ENCODE data around the gene SCUBE1.
"Not testable (repeated sequence)": the region's sequence is repeated elsewhere in the genome, so short reads cannot be mapped to it uniquely, and the experiment has no call there.

The SCUBE1 gene

DNA sequence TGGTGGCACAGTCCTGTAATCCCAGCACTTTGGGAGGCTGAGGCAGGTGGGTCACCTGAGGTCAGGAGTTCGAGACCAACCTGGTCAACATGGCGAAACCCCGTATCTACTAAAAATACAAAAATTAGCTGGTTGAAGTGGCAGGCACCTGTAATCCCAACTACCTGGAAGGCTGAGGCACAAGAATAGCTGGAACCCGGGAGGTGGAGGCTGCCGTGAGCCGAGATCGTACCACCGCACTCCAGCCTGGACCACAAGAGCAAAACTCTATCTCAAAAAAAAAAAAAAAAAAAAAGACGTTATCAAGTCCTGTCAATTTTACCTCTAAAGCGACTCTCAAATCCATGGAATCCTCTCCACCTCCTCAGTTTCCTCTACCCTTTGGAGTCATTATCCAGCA, 12.5 kb upstream of the SCUBE1 start:
- DNase-seq: not testable (repeated sequence)

DNA sequence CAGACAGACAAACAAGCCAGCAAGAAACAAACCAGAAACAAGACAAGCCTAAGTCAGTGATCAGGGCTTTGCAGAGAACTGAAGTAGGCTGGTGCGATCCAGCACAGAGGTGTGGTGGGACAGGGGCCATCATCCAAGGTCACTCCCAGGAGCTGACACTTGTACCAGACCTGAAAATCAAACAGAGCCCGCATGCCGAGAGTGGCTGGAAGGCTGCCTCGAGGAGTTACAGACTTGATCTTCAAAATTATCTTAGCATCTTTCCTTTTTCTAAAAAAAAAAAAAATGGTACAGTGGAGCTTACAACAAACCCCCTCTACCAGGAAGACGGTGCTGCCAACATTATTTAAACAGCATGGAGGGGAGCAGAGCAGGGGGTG, 8.8 kb upstream of the SCUBE1 start:
- DNase-seq: no peak

DNA sequence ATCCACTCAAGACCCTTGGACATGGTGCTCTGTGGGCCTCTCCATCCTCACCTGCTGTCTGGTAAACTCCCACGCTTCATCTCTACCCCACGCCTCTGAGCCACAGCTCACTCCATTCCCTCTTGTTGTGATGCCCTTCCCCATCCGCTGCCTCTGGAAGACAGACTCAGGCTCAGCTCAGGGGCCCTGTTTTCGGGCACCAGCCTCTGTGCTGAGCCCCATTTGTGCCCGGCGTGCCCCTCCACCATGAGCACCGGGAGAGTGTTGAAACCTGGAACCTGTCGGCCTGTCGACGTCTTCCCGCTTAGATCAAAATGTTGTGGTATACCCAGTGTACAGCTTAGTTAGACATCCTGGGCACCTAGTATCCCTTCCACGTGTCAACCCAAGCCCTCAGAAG, 6.5 kb upstream of the SCUBE1 start:
- no peak for DNase-seq

DNA sequence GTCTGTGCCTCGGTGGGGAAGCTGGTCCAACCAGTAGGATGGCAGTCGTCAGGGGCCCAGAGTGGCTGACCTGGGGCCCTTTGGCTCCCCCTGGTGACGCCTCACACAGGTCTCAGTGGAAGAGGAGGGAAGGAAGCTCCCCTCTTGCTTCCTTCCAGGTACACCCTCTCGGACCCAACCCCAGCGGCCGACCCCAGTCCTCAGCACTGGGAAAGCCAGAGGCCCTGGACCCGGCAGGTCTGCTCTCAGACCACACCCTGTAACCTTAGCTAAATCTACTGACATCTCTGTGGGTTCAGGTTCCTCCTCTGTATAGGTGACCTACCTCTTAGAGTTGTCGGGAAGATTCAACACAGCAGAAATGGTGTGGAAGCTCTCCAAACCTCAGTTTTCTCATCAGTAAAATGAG, 3.4 kb upstream of the SCUBE1 start:
- DNase-seq: peak; percentile 46

DNA sequence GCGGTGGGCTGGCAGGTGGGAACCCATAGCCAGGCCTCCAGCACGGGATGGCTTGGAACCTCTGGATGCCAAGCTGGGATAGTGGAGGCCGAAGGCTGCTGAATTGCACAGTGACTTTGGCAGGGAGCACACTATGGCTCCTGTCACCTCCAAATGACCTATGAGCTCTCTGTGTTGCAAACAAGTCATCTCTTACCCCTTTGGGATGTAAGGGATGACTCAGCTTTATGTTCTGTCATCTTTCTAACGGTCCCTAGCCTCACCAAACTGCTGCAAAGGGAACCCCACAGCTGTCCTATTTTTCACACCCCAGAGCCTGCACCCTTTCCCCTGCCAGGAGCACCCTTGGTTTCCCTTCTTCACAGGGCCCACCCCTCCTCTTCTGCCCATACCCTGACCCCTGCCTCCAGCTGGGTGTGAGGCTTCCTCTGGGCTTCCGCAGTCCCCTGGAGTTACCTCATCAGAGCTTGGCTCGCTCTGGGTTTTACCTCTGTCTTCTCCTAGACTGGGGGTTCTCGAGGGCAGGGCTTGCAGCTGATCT, 2.7 kb upstream of the SCUBE1 start:
- no peak for DNase-seq

DNA sequence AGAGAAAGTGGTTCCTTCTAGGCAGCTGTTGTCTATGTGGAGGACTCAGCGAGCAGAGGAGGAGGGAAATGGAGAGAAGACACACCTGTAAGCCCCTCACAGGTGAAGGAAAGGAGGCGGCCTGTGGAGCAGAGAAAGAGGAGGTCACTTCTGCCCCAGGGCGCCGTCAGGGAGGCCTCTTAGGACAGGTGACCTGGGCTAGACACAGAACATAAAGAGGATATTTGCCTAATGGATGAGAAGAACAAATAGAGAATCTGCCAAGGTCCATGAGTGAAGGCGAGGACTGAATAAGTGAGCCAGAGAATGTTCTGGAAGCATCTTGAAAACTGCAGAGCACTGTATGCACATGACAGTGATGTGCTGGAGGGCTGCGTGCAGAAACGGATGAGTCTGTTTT, 2.2 kb upstream of the SCUBE1 start:
- DNase-seq: no peak

DNA sequence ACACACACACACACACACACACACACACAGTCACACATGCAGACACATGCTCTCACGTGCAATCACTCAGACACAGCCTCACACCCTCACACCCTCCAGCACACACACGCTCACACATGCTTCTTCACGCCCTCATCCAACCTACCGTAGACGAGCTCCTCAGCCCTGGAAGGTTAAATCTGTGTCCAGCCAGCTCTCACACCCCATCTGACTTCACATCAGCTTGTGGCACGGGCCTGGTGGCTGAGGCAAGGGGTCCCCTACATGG, 1.3 kb upstream of the SCUBE1 start:
- DNase-seq: no peak

DNA sequence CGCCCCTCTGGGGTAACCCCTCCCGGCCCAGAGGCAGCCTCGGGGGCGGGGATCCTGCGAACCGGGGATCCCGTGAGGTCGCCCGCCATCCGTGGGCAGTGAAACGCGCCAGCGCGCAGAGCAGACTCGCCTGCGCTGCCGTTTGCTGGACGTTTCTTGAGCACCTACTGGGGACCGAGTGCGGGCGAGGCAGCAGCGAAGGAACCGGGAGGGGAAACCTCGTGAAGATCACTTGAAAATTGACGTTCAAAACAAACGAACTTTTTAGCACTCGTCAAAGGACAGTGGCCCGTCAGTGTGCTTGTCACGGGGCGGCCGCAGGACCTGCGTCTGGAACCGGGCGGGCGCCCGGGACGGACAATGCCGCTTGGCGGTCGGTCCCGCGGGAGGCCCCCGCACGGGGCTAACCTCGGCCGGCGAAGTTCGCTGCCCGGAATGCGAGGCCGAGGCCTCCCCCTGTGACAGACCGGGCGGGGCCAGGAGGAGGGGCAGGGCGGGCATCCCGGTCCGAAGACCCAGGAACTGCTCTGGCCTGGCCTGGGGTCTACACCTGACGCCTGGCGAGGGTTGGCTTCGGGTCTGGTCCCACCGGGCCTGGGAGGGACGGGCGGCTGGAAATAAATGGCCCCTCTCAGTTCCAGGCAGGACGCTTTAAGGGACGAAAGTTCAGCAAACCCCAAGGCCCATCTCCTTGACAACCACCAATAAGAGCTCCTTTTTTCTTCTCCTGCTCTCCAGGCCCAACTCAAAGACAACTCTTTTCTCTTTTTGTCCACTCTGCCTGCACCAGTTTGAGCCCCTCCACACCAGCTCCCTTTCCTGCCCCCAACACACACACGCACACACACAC, 723 bp upstream of the SCUBE1 start:
- no peak for DNase-seq

DNA sequence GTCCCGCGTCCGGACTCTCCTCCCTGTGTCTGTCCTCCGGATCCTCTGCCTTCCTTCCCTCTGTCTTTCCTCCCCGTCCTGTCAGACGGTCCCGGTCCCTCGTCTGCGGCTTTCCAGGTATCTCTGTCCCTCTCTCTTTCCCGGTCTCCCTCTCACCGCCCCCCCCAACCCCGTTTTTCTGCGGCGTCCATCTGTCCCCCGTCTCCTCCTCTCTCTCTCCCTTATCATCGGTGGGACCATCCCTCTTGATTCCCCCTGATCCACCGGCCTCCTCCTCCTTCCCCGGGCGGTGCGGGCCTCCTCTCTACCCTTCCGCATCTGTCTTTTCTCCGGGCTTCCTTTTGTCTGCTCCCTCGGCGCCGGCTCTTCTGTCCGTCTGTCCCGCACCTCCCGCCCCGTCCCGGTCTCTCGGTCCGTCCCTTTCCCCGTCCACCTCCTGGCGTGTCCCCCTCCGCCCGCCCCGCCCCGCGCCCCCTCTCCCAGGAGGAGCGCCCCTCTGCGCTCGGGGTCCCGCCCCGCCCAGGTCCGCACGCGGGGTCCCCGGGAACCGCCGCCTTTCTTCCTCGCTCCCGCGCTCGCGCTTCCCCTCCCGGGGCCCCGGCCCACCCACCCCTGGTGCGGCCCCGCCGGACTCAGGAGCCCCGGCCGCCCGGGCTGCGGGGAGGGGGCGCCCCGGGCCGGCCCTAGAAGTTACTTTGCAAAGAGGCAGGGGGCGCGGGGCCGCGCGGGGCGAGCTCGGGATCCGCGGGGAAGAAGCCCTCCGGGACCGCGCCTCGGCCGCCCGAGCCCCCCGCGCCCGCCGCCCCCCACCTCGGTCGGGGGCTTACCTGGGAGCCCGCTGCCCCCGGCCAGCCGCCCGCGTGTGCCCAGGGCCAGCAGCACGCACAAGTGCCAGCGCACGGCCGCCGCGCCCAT, 568 bp downstream of the SCUBE1 start:
- no peak for DNase-seq

DNA sequence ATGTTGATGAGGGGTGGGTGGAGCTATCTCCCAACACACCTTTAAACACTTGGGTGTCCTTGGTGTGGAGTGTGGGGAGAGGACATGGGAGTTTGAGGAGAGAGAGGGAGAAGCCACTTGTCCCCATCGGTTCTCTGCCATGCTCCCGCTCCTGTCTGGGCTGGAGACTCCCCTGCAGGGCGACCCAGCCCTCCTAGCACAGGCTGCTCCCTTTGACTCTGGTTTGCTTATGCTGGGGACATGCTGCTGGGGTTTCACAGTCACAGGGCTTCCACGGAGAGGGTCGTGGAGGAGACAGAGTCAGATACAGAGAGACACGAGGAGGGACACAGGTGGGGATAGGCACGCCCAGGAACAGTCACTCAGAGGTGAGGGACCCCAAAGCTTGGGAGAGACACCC, 1.6 kb downstream of the SCUBE1 start:
- DNase-seq: no peak

DNA sequence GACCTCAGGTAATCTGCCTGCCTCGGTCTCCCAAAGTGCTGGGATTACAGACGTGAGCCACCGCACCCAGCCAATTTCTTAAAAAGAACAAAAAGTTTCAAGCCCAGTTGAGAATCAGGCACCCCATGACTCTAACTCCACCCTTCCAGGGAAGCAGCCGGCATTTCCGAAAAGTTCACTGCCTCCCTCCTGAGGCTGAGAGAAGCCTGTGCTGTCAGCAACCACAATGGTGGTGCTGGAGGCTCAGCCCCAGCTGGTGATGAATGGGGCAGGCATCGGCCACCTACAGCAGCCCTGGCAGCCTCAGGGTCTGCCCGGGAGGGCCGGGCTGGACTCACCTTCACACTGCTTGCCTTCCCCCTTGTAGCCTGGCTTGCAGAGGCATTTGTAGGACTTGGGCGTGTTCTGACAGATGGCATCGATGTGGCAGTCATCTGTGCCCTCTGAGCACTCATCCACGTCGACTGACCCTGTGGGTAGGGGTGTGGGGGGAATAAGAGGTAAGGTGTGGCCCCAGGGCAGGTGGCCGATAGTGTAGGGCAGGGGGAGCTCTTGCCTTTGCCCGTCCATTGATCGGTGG, 4.3 kb downstream of the SCUBE1 start:
- DNase-seq: no peak

DNA sequence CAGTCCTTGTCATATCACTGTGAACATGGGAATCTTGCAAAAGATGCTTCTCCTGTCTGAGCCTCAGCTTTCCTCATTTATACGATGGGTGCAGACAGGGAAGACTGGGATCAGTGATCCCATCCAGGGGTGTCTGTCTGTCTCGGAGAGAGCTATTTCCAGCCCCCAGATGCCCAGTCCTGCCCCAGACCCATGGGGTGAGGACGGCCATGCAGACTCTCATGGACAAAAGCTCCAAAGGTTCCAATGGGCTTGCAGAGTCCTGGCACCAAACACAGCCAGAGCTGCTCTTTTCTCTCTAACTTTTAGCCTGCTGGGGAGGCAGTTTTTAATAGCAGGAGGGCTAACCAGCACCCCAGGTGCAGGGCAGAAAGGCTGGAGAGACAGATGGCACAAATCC, 5.2 kb downstream of the SCUBE1 start:
- no peak for DNase-seq

DNA sequence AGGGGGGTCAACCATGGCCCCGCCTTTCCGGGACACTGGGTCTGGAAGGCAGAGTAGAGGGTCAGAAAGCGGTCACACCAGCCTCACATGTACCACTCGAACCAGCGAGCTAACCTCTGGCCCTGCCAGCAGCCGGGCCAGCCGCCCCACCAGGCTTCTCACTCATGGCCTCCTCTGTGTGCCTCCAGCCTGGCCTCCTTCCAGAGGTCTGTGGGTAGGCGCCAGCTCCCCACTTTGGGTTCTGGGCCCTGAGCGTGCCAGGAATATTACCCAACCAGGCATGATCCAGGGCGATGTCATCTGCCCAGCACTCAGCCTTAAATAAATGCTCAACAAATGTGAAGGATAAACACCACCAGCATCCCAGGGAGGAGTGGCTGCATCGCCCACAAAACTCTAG, 5.8 kb downstream of the SCUBE1 start:
- DNase-seq: no peak

DNA sequence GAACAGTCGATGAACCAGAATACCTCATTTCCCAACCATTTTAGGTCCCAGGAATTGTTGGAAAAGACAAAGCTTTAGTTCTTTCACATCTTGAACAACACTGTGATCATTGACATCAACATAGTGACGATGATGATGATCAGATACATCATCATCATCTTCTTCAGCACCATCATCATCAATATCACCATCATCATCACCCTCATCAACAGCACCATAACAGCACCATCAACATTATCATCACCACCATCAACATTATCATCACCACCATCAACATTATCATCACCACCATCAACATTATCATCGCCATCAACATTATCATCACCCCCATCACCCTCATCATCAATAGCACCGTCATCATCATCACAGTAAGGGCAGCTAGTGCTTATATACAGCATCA, 8.8 kb downstream of the SCUBE1 start:
- no peak for DNase-seq

DNA sequence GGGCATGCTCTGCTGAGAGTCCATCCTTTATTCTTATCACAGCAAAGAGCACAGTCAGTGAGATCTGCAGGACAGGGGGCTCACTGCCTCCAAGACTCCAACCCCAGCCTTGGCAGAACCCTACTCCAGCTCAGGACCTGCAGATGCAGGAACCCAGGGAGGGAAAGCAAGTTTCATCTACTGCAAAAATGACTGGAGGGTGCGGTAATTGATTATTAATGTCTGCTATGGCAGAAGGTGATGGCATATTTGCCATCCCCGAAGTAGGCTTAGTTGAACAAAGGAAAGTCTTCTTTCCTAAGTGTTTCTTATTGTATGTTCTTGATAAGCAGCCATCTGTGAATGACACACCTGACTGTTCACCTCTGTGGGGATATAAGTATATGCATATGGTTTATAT, 9.2 kb downstream of the SCUBE1 start:
- DNase-seq: no peak

DNA sequence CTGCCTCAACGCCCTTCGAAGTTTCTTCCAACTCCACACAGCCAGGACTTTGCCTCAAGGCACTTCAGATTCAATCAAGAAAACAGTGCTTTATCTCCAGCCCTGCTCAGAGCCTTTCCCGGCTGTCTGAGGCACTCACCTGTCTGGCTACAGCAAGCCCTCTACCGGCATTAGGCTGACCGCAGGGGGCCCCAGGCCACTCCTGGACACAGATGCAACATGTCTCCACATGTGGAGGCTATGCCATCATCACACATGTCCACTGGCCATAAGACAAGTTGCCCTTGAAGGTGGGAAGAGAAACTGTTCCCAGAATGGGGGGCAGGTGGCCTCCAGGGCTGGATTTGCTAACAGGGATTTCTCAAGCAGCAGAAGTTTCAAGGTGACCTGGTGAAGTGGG, 10.0 kb downstream of the SCUBE1 start:
- DNase-seq: no peak

DNA sequence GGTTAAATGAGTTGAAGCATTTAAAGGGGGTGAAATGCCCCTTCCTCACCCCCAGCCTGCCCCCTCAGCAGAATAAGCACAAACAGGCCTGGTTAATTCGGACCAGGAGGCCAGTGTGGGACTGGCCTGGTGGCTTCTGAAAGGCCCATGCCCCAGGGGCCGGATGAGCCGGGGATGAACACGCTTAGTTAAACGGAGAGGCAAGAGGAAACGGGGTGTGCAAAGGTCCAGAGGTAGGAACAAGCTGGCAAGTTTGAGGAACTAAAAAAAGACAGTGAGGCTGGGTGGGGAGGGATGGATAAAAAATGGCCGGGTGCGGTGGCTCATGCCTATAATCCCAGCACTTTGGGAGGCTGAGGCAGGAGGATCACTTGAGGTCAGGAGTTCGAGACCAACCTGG, 11.5 kb downstream of the SCUBE1 start:
- no peak for DNase-seq

DNA sequence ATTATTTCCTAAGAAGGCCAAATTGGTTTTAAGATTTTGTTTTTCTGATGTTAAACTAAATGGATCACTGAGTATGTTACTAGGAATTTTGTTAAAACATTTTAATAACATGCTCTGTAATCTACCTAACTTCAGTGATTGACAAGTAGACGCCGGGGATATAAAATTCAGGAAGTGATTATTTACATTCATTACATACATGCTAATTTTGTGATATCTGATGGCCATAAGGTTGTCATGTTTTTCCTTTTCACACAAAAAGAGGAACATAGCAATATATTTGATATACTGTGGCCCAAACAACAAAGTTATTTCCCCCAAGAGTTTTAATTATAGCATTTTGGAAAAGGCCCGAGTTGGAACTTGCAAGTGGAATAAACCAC, 12.1 kb downstream of the SCUBE1 start:
- no peak for DNase-seq

DNA sequence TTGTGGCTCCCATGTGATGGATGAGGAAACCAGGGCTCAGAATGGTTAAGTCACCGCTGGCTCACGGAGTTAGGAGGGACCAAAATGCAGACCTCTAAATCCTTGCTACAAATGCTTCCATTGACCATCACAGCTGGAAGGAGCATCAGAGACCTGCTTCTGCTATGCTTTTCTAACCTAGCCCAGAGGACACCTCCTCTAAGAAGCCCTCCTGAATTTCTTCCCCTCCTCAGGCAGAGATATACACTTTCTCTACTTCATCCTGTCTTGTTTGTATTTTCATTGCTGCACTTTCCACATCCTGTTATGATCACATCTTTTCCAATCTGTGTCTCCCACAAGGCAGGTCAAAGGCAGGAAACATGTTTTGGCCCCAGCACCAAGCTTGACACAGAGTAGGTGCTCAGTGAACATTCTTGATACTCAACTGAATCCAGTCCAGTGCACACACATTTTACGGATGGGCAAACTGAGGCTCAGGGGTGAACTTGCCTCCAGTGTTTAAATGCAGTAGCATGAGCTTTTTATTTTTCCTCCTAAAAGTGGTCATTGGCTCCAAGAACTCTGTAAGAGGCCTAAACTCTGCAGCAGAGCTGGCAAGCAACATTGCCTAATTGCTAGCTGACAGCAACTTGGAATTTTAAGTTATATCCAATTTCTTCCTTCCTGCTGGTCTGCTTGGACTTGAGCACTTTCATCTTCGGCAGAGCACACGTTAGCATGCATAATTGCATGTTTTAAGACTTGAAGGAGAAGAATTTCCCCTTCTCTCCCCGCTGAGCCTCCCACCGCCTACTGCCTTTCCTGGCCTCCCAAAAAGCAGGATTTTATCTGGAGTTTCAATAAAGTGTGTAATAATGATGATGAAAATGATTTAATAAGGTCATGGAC, 12.7 kb downstream of the SCUBE1 start:
- DNase-seq: no peak

DNA sequence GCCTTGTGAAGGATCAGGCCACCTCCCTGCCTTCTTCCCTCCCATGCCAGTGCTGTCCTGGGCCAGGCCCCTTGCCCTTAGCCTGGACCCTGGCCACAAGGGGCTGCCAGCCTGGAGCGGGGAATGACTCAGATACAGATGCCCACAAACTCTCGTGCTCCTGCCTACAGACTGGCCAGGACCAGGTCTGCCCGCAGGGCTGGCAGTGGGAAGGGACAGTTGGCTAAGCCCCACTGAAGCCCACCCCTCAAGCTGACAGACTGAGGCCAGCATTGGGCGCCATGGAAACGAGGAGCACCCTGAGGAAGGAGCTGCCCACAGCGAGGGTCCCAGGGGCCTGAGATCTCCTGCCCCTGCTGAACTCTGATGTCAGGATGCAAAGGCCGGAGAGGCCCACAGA, 14.1 kb downstream of the SCUBE1 start:
- DNase-seq: no peak

DNA sequence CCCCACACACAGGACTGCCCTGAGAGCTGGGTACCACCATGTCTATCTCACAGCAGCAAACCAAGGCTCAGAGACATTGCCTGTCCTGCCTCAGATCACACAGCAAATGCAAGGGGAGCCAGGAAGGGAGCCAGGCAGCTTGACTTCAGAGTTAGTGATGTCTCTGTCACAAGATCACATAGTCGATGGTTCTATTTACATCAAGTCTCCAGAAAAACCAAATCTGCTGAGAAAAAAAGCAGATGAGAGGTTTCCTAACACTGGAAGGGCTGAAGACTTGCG, 16.1 kb downstream of the SCUBE1 start:
- DNase-seq: no peak

DNA sequence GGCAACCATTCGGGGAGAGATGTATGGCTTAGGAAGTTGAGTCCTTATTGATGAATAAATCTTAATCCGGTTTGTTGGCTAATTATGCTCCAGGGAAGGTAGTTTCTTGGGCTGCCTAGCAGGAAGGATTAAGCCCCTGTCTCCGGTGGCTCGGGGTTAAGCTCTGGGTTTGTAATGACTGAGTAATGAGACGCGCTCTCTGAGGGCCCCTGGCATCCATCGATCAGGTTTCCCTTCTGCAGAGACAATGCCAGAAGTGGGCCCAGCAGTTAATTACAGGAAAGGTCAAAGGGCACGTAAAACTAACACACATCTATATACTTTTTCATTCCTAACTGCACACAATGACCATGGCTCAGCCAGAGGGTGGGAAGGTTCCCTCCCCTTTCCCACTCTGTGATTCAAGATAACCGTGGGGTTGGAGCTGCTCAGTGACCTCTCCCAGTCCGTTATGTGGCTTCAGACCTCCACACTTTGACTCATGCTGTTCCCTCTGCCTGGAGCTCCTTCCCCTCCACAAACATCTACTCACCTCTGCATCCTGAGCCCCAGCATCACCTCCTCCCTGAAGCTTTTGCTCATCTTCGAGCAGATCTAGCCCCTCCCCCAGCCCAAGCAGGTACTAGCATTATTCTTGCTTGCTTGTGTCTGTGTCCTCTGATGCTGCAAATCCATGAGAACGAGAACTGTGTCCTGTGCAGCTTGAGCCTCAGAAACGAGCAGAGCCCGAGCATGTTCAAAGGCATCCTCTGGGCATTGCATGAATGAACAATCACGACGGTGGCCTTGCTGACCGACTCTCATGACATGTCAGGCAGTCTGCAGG, 16.6 kb downstream of the SCUBE1 start:
- DNase-seq: no peak
